Endothelial cell (in vitro differentiated cells): ENCODE measurements around the gene NCBP1. TPM values are rescaled to one million over a fixed set of nuclear protein-coding genes. Genes with fewer than 3 reads are reported as not detected.

Experiments used
- DNase-seq: peaks from one replicate; pipeline ENCODE4 v3.0.0; 2021; ENCODE audit warnings: low spot score
- H3K27ac Mint-ChIP-seq: one replicate; pipeline ENCODE4 v1.8.0; 2021; ENCODE audit warnings: mixed read lengths, inconsistent platforms; ENCODE audit not compliant: unreplicated experiment
- H3K27me3 Mint-ChIP-seq: one replicate; pipeline ENCODE4 v1.8.0; 2021; ENCODE audit warnings: mild to moderate bottlenecking, moderate library complexity, mixed read lengths, inconsistent platforms; ENCODE audit not compliant: unreplicated experiment
- H3K36me3 Mint-ChIP-seq: one replicate; pipeline ENCODE4 v1.8.0; 2021; ENCODE audit warnings: mild to moderate bottlenecking, low read depth, mixed read lengths, inconsistent platforms; ENCODE audit not compliant: unreplicated experiment
- H3K4me1 Mint-ChIP-seq: one replicate; pipeline ENCODE4 v1.8.0; 2021; ENCODE audit warnings: mild to moderate bottlenecking, mixed read lengths, inconsistent platforms; ENCODE audit not compliant: unreplicated experiment
- H3K4me3 Mint-ChIP-seq: one replicate; pipeline ENCODE4 v1.8.0; 2021; ENCODE audit warnings: mild to moderate bottlenecking, mixed read lengths, inconsistent platforms; ENCODE audit not compliant: unreplicated experiment
- H3K9me3 Mint-ChIP-seq: one replicate; pipeline ENCODE4 v1.8.0; 2021; ENCODE audit warnings: mixed read lengths, inconsistent platforms; ENCODE audit not compliant: unreplicated experiment
- total RNA-seq: library from RNA; stranded (reverse); fragmentation: NEBNext Ultra II Directional; extraction: Animal tissue kit (Norgen Biotek cat#: 25700); gene quantifications from one replicate; pipeline ENCODE4 v1.2.1, GENCODE V29; 2021; ENCODE audit not compliant: unreplicated experiment
- TF ChIP-seq, protein P1 (sequence below): fragments of 200-600 bp; sonication (generic); IDR thresholded peaks from one replicate; pipeline ENCODE4 v1.5.0; 2021; ENCODE audit warnings: antibody characterized with exemption; ENCODE audit not compliant: unreplicated experiment

NCBP1 gene
- total RNA-seq, 1 donor from 2014 or later, result 34.6 TPM

- no peak overlapping the region for H3K4me3 Mint-ChIP-seq
- H3K36me3 Mint-ChIP-seq, result peaks cover 14% of the 10 kb centered on the region
- H3K9me3 Mint-ChIP-seq, result no peaks in the 10 kb centered on the region
- no peaks in the 10 kb centered on the region for H3K4me1 Mint-ChIP-seq
- DNase-seq, result no peak
- TF ChIP-seq, protein P1, sequence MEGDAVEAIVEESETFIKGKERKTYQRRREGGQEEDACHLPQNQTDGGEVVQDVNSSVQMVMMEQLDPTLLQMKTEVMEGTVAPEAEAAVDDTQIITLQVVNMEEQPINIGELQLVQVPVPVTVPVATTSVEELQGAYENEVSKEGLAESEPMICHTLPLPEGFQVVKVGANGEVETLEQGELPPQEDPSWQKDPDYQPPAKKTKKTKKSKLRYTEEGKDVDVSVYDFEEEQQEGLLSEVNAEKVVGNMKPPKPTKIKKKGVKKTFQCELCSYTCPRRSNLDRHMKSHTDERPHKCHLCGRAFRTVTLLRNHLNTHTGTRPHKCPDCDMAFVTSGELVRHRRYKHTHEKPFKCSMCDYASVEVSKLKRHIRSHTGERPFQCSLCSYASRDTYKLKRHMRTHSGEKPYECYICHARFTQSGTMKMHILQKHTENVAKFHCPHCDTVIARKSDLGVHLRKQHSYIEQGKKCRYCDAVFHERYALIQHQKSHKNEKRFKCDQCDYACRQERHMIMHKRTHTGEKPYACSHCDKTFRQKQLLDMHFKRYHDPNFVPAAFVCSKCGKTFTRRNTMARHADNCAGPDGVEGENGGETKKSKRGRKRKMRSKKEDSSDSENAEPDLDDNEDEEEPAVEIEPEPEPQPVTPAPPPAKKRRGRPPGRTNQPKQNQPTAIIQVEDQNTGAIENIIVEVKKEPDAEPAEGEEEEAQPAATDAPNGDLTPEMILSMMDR, result no peak
- H3K27ac Mint-ChIP-seq, result no peak overlapping the region
- H3K27me3 Mint-ChIP-seq, result no peaks in the 10 kb centered on the region
These were observed 12.1 kb downstream of the NCBP1 start for GRCh38 chr9:97645720-97646119.

- DNase-seq, result no peak
- H3K4me3 Mint-ChIP-seq, result no peak overlapping the region
- H3K4me1 Mint-ChIP-seq, result no peaks in the 10 kb centered on the region
- no peaks in the 10 kb centered on the region for H3K9me3 Mint-ChIP-seq
- TF ChIP-seq, protein P1, result no peak
- no peaks in the 10 kb centered on the region for H3K27me3 Mint-ChIP-seq
- no peak overlapping the region for H3K27ac Mint-ChIP-seq
- H3K36me3 Mint-ChIP-seq, result peaks cover 18% of the 10 kb centered on the region
These were observed 14.4 kb downstream of the NCBP1 start for GRCh38 chr9:97647996-97648395.

GRCh38 chr9:97651646-97652045 is 18.0 kb downstream of the NCBP1 start:
- no peak for DNase-seq
- H3K27me3 Mint-ChIP-seq, result no peaks in the 10 kb centered on the region
- no peaks in the 10 kb centered on the region for H3K4me1 Mint-ChIP-seq
- H3K27ac Mint-ChIP-seq, result no peak overlapping the region
- peaks cover 14% of the 10 kb centered on the region for H3K36me3 Mint-ChIP-seq
- TF ChIP-seq, protein P1, result no peak
- H3K9me3 Mint-ChIP-seq, result no peaks in the 10 kb centered on the region
- no peak overlapping the region for H3K4me3 Mint-ChIP-seq

DNA sequence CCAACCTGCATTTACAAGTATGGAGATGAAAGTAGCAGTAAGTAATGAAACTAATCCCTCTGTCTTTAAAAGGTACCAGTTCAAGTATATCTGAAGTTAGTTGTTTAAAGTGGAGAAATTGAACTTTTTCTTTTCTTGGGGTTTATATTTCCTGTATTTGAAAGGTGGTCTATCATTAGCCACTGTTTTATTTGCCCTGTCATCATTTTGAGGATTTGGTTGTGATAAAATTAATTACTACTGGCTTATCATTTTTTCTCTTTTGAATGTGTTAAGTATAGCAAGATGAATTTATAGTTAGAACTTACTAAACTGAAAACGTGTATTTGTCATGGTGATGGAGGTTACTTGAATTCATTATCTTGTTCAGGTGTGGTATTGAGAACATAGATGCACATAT is 25.1 kb downstream of the NCBP1 start:
- H3K4me1 Mint-ChIP-seq, result peaks cover 3% of the 10 kb centered on the region
- no peak overlapping the region for H3K27ac Mint-ChIP-seq
- no peaks in the 10 kb centered on the region for H3K9me3 Mint-ChIP-seq
- H3K4me3 Mint-ChIP-seq, result no peak overlapping the region
- DNase-seq, result no peak
- H3K27me3 Mint-ChIP-seq, result peaks cover 1% of the 10 kb centered on the region
- TF ChIP-seq, protein P1, result no peak
- H3K36me3 Mint-ChIP-seq, result peaks cover 29% of the 10 kb centered on the region

DNA sequence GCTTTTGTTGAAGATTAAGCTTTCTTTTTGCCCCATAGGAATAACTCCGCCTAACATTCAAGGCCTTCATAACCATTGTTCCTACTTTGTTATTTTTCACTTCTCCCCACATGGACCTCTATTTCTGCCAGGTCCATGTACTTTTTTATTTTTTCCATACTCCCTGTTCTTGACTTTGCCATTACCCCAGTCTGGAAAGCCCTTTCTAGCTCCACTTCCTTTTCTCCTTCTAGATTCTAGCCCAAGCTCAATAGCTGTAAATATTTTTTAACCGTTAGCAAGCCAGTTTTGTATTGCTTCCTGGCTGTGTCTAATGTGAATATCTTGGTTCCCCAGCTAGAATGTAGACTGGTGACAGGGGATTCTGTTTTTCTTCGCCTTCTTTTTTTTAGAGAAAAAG is 26.1 kb downstream of the NCBP1 start:
- Mint-ChIP-seq H3K36me3 (peaks cover 32% of the 10 kb centered on the region), H3K27ac (no peak overlapping the region), H3K4me1 (peaks cover 3% of the 10 kb centered on the region), H3K9me3 (no peaks in the 10 kb centered on the region), H3K27me3 (peaks cover 1% of the 10 kb centered on the region), H3K4me3 (no peak overlapping the region)
- no peak for DNase-seq
- TF ChIP-seq, protein P1, result no peak
